Measurements from ENCODE around the gene PCDHA1. TPM values are rescaled to one million over a fixed set of nuclear protein-coding genes. Genes with fewer than 3 reads are reported as not detected.
"Not testable (repeated sequence)": the region's sequence is repeated elsewhere in the genome, so short reads cannot be mapped to it uniquely, and the experiment has no call there.

Gene PCDHA1
- total RNA-seq, 2 experiments from 2014 or later, result not detected

DNA sequence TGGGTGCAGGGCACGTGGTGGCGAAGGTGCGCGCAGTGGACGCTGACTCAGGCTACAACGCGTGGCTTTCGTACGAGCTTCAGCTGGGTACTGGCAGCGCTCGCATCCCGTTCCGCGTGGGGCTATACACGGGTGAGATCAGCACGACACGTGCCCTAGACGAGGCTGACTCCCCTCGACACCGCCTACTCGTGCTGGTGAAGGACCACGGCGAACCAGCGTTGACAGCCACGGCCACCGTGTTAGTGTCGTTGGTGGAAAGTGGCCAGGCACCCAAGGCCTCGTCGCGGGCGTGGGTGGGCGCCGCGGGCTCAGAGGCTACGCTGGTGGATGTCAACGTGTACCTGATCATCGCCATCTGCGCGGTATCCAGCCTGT, 10.8 kb downstream of the PCDHA1 start:
- Mint-ChIP-seq H3K4me1 (no peaks in the 10 kb centered on the region), H3K27me3 (no peaks in the 10 kb centered on the region), H3K4me3 (no peak overlapping the region), H3K27ac (no peak overlapping the region), H3K9me3 (ENCODE audit: low read depth) (peaks cover 11% of the 10 kb centered on the region), H3K36me3 (no peaks in the 10 kb centered on the region)
- CTCF ChIA-PET, result no interaction called here
- DNase-seq, result no peak
- ATAC-seq, result no peak

DNA sequence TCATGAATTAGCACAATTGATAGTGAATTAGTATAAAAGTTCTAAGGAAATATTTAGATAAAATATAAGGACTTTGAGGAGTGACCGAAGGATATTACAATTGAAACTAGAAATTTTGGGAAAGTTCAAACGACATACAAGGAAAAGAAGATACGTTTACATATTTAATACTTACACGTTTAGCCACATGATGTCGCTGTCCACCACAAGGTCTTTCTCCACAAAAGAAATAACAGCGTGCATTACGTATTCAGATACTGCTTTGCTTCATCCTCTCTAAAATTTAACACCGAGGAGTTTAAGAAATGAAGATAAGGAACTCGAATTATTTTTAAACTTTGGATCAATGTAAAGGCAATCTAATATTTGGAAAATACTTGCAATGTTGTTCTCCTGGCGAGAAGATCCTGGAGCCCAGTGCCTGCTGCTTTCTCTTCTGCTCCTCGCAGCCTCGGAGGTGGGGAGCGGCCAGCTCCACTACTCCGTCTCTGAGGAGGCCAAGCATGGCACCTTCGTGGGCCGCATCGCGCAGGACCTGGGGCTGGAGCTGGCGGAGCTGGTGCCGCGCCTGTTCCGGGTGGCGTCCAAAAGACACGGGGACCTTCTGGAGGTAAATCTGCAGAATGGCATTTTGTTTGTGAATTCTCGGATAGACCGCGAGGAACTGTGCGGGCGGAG, 15.0 kb downstream of the PCDHA1 start, which contains the start of gene PCDHA3:
Gene PCDHA3, plus strand, starts transcription at position 242 of the 678 bp plus-strand sequence.
- H3K4me3 Mint-ChIP-seq, result no peak within 1 kb of the TSS
- peaks cover 15% of the 10 kb centered on the region for H3K9me3 Mint-ChIP-seq (ENCODE audit: low read depth)
- no peaks in the 10 kb centered on the region for H3K4me1 Mint-ChIP-seq
- CTCF ChIA-PET, result no interaction called here
- no peaks in the 10 kb centered on the region for H3K27me3 Mint-ChIP-seq
- ATAC-seq (no peak), DNase-seq (no peak)
- peaks cover 3% of the 10 kb centered on the region for H3K36me3 Mint-ChIP-seq
- H3K27ac Mint-ChIP-seq, result no peak within 1 kb of the TSS

DNA sequence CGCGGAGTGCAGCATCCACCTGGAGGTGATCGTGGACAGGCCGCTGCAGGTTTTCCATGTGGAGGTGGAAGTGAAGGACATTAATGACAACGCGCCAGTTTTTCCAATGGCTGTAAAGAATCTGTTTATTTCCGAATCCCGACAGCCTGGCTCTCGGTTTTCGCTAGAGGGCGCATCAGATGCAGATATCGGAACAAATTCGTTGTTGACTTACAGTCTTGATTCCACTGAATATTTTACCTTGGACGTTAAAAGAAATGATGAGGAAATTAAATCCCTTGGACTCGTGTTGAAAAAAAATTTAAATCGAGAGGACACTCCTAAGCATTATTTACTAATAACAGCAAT, 15.5 kb downstream of the PCDHA1 start:
- Mint-ChIP-seq H3K9me3 (ENCODE audit: low read depth) (peaks cover 14% of the 10 kb centered on the region), H3K27ac (no peak overlapping the region), H3K4me1 (no peaks in the 10 kb centered on the region), H3K36me3 (peaks cover 3% of the 10 kb centered on the region), H3K27me3 (no peaks in the 10 kb centered on the region), H3K4me3 (no peak overlapping the region)
- ATAC-seq (no peak), DNase-seq (no peak)
- CTCF ChIA-PET, result no interaction called here

DNA sequence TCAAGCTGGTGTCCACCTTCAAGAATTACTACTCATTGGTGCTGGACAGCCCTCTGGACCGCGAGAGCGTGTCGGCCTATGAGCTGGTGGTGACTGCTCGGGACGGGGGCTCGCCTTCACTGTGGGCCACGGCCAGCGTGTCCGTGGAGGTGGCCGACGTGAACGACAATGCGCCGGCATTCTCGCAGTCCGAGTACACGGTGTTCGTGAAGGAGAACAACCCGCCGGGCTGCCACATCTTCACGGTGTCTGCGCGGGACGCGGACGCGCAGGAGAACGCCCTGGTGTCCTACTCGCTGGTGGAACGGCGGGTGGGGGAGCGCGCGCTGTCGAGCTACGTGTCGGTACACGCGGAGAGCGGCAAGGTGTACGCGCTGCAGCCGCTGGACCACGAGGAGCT, 16.4 kb downstream of the PCDHA1 start:
- H3K4me3 Mint-ChIP-seq, H3K27me3 Mint-ChIP-seq, H3K36me3 Mint-ChIP-seq, H3K4me1 Mint-ChIP-seq, ATAC-seq, CTCF ChIA-PET, DNase-seq: not testable (repeated sequence)
- peaks cover 18% of the 10 kb centered on the region for H3K9me3 Mint-ChIP-seq (ENCODE audit: low read depth)
- H3K27ac Mint-ChIP-seq, result peak overlapping the region; percentile 36

DNA sequence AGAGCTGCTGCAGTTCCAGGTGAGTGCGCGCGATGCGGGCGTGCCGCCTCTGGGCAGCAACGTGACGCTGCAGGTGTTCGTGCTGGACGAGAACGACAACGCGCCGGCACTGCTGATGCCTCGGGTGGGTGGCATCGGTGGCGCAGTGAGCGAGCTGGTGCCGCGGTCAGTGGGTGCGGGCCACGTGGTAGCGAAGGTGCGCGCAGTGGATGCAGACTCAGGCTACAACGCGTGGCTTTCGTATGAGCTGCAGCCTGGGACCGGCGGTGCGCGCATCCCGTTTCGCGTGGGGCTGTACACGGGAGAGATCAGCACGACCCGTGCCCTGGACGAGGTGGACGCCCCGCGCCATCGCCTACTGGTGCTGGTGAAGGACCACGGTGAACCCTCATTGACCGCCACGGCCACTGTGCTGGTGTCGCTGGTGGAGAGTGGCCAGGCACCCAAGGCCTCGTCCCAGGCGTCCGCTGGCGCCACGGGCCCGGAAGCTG, 16.9 kb downstream of the PCDHA1 start:
- ATAC-seq (no peak), DNase-seq (no peak)
- CTCF ChIA-PET, result no interaction called here
- H3K4me3 Mint-ChIP-seq, result no peak overlapping the region
- H3K4me1 Mint-ChIP-seq, result no peaks in the 10 kb centered on the region
- no peaks in the 10 kb centered on the region for H3K27me3 Mint-ChIP-seq
- no peak overlapping the region for H3K27ac Mint-ChIP-seq
- peaks cover 3% of the 10 kb centered on the region for H3K36me3 Mint-ChIP-seq
- H3K9me3 Mint-ChIP-seq (ENCODE audit: low read depth), result peaks cover 18% of the 10 kb centered on the region

DNA sequence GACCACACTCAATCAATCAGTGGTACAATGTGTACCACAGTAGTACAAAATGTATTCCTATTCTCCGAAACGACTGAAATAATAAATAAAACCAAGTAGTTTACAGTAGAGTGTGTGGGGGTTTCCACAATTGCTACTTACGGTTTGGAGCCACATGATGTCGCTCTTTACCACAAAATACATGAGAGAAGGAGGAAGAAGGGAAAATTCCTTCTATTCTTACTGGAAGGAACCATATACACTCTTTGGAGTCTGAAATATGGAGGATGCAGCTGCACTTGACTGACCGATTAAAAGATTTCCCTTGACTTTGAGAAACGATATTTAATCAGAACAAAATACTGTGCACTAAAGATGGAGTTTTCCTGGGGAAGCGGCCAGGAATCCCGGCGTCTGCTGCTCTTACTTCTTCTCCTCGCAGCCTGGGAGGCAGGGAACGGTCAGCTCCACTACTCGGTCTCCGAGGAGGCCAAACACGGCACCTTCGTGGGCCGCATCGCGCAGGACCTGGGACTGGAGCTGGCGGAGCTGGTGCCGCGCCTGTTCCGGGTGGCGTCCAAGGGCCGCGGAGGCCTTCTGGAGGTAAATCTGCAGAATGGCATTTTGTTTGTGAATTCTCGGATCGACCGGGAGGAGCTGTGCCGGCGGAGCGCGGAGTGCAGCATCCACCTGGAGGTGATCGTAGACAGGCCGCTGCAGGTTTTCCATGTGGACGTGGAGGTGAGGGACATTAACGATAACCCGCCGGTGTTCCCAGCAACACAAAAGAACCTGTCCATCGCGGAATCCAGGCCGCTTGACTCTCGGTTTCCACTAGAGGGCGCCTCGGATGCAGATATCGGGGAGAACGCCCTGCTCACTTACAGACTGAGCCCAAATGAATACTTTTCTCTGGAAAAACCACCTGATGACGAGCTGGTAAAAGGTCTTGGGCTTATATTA, 21.2 kb downstream of the PCDHA1 start, which contains the start of gene PCDHA4:
Gene PCDHA4, plus strand, starts transcription at position 235 of the 942 bp plus-strand sequence.
- no peak within 1 kb of the TSS for H3K4me3 Mint-ChIP-seq
- CTCF ChIA-PET, result no interaction called here

DNA sequence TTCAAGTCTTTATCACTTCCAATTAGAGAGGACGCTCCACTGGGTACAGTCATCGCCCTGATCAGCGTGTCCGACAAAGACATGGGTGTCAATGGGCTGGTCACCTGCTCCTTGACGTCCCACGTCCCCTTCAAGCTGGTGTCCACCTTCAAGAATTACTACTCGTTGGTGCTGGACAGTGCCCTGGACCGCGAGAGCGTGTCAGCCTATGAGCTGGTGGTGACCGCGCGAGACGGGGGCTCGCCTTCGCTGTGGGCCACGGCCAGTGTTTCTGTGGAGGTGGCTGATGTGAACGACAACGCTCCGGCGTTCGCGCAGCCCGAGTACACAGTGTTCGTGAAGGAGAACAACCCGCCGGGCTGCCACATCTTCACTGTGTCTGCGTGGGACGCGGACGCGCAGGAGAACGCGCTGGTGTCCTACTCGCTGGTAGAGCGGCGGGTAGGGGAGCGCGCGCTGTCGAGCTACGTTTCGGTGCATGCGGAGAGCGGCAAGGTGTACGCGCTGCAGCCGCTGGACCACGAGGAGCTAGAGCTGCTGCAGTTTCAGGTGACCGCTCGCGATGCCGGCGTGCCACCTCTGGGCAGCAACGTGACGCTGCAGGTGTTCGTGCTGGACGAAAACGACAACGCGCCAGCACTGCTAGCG, 22.4 kb downstream of the PCDHA1 start:
- DNase-seq, H3K27me3 Mint-ChIP-seq, CTCF ChIA-PET, H3K27ac Mint-ChIP-seq, H3K36me3 Mint-ChIP-seq, H3K4me3 Mint-ChIP-seq, H3K4me1 Mint-ChIP-seq, ATAC-seq: not testable (repeated sequence)
- H3K9me3 Mint-ChIP-seq (ENCODE audit: low read depth), result peaks cover 21% of the 10 kb centered on the region

More for the DNA sequence above, 21.2 kb downstream of the PCDHA1 start, which contains the start of gene PCDHA4:
- no peak for DNase-seq
- peaks cover 2% of the 10 kb centered on the region for H3K36me3 Mint-ChIP-seq
- no peaks in the 10 kb centered on the region for H3K27me3 Mint-ChIP-seq
- ATAC-seq, result no peak
- peaks cover 19% of the 10 kb centered on the region for H3K9me3 Mint-ChIP-seq (ENCODE audit: low read depth)
- H3K27ac Mint-ChIP-seq, result no peak within 1 kb of the TSS
- no peaks in the 10 kb centered on the region for H3K4me1 Mint-ChIP-seq

DNA sequence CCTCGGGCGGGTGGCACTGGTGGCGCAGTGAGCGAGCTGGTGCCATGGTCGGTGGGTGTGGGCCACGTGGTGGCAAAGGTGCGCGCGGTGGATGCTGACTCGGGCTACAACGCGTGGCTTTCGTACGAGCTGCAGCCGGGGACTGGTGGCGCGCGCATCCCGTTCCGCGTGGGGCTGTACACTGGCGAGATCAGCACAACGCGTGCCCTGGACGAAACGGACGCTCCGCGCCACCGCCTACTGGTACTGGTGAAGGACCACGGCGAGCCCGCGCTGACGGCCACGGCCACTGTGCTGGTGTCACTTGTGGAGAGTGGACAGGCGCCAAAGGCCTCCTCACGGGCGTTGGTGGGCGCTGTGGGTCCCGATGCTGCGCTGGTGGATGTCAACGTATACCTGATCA, 22.9 kb downstream of the PCDHA1 start:
- no peaks in the 10 kb centered on the region for H3K4me1 Mint-ChIP-seq
- no peak for DNase-seq
- no peak overlapping the region for H3K27ac Mint-ChIP-seq
- ATAC-seq, result no peak
- CTCF ChIA-PET, result no interaction called here
- no peak overlapping the region for H3K4me3 Mint-ChIP-seq
- peaks cover 19% of the 10 kb centered on the region for H3K9me3 Mint-ChIP-seq (ENCODE audit: low read depth)
- H3K36me3 Mint-ChIP-seq, result peaks cover 2% of the 10 kb centered on the region
- H3K27me3 Mint-ChIP-seq, result no peaks in the 10 kb centered on the region

DNA sequence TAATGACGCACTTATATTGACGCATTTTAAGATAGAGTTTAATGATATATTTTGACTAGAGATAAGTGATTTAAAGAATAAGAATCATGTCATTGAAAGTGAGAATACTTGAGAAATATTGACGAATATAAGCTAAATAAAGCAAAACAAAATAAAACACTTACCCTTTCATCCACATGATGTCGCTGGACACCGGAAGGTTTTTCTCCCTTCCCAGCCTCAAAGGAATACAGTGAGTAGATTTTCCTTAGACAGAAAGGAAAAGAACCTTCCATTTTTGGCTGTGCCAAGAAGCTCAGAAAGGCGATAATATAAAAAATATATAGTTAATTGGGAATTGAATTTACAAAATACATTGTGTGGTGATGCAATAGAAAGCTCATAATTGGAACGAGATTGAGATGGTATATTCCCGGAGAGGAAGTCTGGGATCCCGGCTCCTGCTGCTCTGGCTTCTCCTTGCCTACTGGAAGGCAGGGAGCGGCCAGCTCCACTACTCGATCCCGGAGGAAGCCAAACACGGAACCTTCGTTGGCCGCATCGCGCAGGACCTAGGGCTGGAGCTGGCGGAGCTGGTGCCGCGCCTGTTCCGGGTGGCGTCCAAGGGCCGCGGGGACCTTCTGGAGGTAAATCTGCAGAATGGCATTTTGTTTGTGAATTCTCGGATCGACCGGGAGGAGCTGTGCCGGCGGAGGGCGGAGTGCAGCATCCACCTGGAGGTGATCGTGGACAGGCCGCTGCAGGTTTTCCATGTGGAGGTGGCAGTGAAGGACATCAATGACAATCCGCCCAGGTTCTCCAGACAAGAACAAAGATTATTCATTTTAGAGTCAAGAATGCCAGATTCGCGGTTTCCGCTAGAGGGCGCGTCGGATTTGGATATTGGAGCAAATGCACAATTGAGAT, 35.7 kb downstream of the PCDHA1 start, which contains the start of gene PCDHA5:
Gene PCDHA5, plus strand, starts transcription at position 239 of the 906 bp plus-strand sequence.
- ATAC-seq, result no peak
- Mint-ChIP-seq H3K36me3 (peaks cover 1% of the 10 kb centered on the region), H3K27me3 (peaks cover 2% of the 10 kb centered on the region), H3K27ac (no peak within 1 kb of the TSS), H3K4me3 (no peak within 1 kb of the TSS), H3K9me3 (ENCODE audit: low read depth) (peaks cover 6% of the 10 kb centered on the region), H3K4me1 (no peaks in the 10 kb centered on the region)
- DNase-seq, result no peak
- CTCF ChIA-PET, result no interaction called here

DNA sequence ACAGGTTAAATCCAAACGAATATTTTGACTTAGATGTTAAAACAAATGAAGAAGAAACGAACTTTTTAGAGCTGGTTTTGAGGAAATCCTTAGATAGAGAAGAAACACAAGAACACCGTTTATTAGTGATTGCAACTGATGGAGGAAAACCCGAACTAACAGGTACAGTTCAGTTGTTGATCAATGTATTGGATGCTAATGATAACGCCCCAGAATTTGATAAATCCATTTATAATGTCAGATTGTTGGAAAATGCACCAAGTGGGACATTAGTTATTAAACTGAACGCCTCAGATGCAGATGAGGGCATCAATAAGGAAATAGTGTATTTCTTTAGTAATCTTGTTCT, 36.3 kb downstream of the PCDHA1 start:
- Mint-ChIP-seq H3K27ac (no peak overlapping the region), H3K4me1 (no peaks in the 10 kb centered on the region), H3K36me3 (peaks cover 3% of the 10 kb centered on the region), H3K27me3 (peaks cover 6% of the 10 kb centered on the region), H3K4me3 (no peak overlapping the region), H3K9me3 (ENCODE audit: low read depth) (peaks cover 7% of the 10 kb centered on the region)
- CTCF ChIA-PET, result no interaction called here
- DNase-seq (no peak), ATAC-seq (no peak)

DNA sequence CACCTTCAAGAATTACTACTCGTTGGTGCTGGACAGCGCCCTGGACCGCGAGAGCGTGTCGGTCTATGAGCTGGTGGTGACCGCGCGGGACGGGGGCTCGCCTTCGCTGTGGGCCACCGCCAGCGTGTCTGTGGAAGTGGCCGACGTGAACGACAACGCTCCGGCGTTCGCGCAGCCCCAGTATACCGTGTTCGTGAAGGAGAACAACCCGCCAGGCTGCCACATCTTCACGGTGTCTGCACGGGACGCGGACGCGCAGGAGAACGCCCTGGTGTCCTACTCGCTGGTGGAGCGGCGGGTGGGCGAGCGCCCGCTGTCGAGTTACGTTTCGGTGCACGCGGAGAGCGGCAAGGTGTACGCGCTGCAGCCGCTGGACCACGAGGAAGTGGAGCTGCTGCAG, 37.0 kb downstream of the PCDHA1 start:
- CTCF ChIA-PET, result not testable (repeated sequence)

DNA sequence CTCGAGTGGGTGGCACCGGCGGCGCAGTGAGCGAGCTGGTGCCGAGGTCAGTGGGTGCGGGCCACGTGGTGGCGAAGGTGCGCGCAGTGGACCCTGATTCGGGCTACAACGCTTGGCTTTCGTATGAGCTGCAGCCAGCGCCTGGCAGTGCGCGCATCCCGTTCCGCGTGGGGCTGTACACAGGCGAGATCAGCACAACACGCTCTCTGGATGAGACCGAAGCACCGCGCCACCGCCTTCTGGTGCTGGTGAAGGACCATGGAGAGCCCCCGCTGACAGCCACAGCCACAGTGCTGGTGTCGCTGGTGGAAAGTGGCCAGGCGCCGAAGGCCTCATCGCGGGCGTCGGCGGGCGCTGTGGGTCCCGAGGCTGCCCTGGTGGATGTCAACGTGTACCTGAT, 37.5 kb downstream of the PCDHA1 start:
- Mint-ChIP-seq H3K4me1 (no peaks in the 10 kb centered on the region), H3K27ac (no peak overlapping the region), H3K36me3 (peaks cover 3% of the 10 kb centered on the region), H3K4me3 (no peak overlapping the region), H3K9me3 (ENCODE audit: low read depth) (peaks cover 10% of the 10 kb centered on the region), H3K27me3 (peaks cover 10% of the 10 kb centered on the region)
- CTCF ChIA-PET, result no interaction called here
- ATAC-seq (no peak), DNase-seq (no peak)

More for the DNA sequence above, 37.0 kb downstream of the PCDHA1 start:
- DNase-seq; H3K9me3 Mint-ChIP-seq (ENCODE audit: low read depth); H3K27ac Mint-ChIP-seq; ATAC-seq; H3K27me3 Mint-ChIP-seq; H3K4me3 Mint-ChIP-seq; H3K36me3 Mint-ChIP-seq; H3K4me1 Mint-ChIP-seq: not testable (repeated sequence)
